Fibroblast of skin of left biceps (primary cell): ENCODE measurements around the gene NAP1L3.
A peak's percentile ranks its signal among the peaks of the same experiment; 100 is the strongest.

ENCODE experiments used
- DNase-seq, 2 experiments: peaks; one replicate each; pipeline ENCODE4 v3.0.0-alpha.2; 2013; ENCODE audit warnings: low read depth in 2 of 2

Gene NAP1L3

GRCh38 chrX:93673056-93673868 lies at the start of gene NAP1L3:
Gene NAP1L3 (minus strand): TSS chrX:93673578. CDS start chrX:93673304, 274 bp downstream.
- DNase-seq = peak; percentile 53 to 62

- DNase-seq = no peak
Observed at GRCh38 chrX:93711076-93711475, 37.7 kb upstream of the NAP1L3 start.

GRCh38 chrX:93703701-93704100 lies 30.3 kb upstream of the NAP1L3 start:
- DNase-seq = no peak

- no peak for DNase-seq
Observed at GRCh38 chrX:93695981-93696380, 22.6 kb upstream of the NAP1L3 start.

GRCh38 chrX:93673869-93674271 lies 492 bp upstream of the NAP1L3 start, which contains the start of gene FAM133A:
Gene FAM133A (plus strand): TSS chrX:93674206. CDS start chrX:93709420, 35,214 bp downstream.
- DNase-seq = peak in 1 of 2 experiments; percentile 17

DNA sequence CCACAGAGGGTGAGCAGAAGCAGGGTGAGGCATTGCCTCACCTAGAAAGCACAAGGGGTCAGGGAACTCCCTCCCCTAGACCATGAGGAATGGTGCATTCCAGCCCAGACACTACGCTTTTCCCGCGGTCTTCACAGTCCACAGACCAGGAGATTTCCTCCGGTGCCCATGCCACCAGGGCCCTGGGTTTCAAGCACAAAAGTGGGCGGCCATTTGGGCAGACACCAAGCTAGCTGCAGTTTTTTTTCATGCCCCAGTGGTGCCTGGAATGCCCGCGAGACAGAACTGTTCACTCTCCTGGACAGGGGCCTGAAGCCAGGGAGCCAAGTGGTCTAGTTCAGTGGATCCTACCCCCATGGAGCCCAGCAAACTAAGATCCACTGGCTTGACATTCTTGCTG lies 12.8 kb downstream of the NAP1L3 start:
- no peak for DNase-seq

GRCh38 chrX:93649381-93649780 lies 24.0 kb downstream of the NAP1L3 start:
- DNase-seq = no peak

- DNase-seq = no peak
Observed at GRCh38 chrX:93637591-93637990, 35.8 kb downstream of the NAP1L3 start.
